HCT116 (cell line): ENCODE data around the gene SCN2B. TPM values are rescaled to one million over a fixed set of nuclear protein-coding genes. Genes with fewer than 3 reads are reported as not detected.

ENCODE experiments used
- ATAC-seq: fragments of 200-7000 bp; cut with Tn5 transposase; 2 replicates; pipeline ENCODE4 v1.9.1; 2020; ENCODE audit warnings: mild to moderate bottlenecking, moderate library complexity
- BruUV-seq: library from RNA; stranded (reverse); fragments of 400-500 nt; replicated peaks from 2 replicates; lab custom pipeline; 2021; lab: Mats Ljungman, UMichigan
- CTCF ChIA-PET: fragments of 300-600 bp; sonication (Branson Sonifier 250); formaldehyde crosslinking; loops from one replicate; lab custom pipeline; 2021; ENCODE audit warnings: antibody characterized with exemption; lab: Charles Lee
- POLR2A ChIA-PET: fragments of 300-600, 350-600 bp; sonication (Branson Sonifier 250); formaldehyde crosslinking; loops from one replicate; lab custom pipeline; 2021; ENCODE audit warnings: antibody characterized with exemption; lab: Charles Lee
- RAD21 ChIA-PET, 2 experiments: fragments of 300-600 bp; sonication (Branson Sonifier 250); formaldehyde crosslinking; loops; one replicate each; lab custom pipeline; 2023; ENCODE audit warnings: low total read pairs in 2 of 2; ENCODE audit not compliant: uncharacterized antibody in 2 of 2, unreplicated experiment in 2 of 2, low non-redundant PET in 1 of 2; lab: Charles Lee
- DNase-seq: peaks from one replicate; pipeline ENCODE4 v3.0.0-alpha.2; 2010; ENCODE audit warnings: low read depth, low spot score
- H2AFZ ChIP-seq: fragments of 200-600 bp; shearing (Covaris generic), sonication (generic); 2 replicates; pipeline ENCODE4 v1.6.1; 2017; ENCODE audit warnings: low read depth, mixed run types, mixed read lengths, antibody characterized with exemption, low read length; ENCODE audit not compliant: poor library complexity, severe bottlenecking
- H3K27ac ChIP-seq: 2 replicates; pipeline ENCODE4 v1.5.1; 2012; ENCODE audit warnings: low read depth, low read length
- H3K27me3 ChIP-seq: fragments of 200-600 bp; sonication (generic); 2 replicates; pipeline ENCODE4 v1.6.1; 2016; ENCODE audit warnings: mixed run types, low read length, mixed read lengths; ENCODE audit not compliant: insufficient read depth
- H3K36me3 ChIP-seq, 2 experiments: fragments of 200-500 bp in 1 of 2; fragments of 200-600 bp in 1 of 2; sonication (Bioruptor generic) in 1 of 2; sonication (generic) in 1 of 2; 2 replicates each; pipeline versions ENCODE4 v1.5.1 to v1.6.1; 2014 to 2016; ENCODE audit warnings: low read length in 2 of 2, inconsistent platforms in 1 of 2, mixed read lengths in 1 of 2, mixed run types in 1 of 2; ENCODE audit not compliant: insufficient read depth in 2 of 2, control insufficient read depth in 1 of 2
- H3K4me1 ChIP-seq, 2 experiments: fragments of 200-600 bp in 1 of 2; sonication (generic) in 1 of 2; 2 replicates each; pipeline versions ENCODE4 v1.5.1 to v1.6.1; 2012 to 2017; ENCODE audit warnings: low read length in 2 of 2, inconsistent platforms in 1 of 2, mild to moderate bottlenecking in 1 of 2, mixed read lengths in 1 of 2, mixed run types in 1 of 2, moderate library complexity in 1 of 2; ENCODE audit not compliant: insufficient read depth in 2 of 2, control insufficient read depth in 1 of 2
- H3K4me2 ChIP-seq: fragments of 200-600 bp; sonication (generic); 2 replicates; pipeline ENCODE4 v1.6.1; 2017; ENCODE audit warnings: mixed run types, low read length, mixed read lengths
- H3K4me3 ChIP-seq, 2 experiments: fragments of 200-600 bp in 1 of 2; sonication (generic) in 1 of 2; replicated peaks in 1 of 2; 2 replicates each; pipeline ENCODE4 v1.5.1; 2011 to 2016; ENCODE audit warnings: low read length in 2 of 2, control low read depth in 1 of 2, low read depth in 1 of 2, mild to moderate bottlenecking in 1 of 2, mixed read lengths in 1 of 2, mixed run types in 1 of 2
- H3K79me2 ChIP-seq: fragments of 200-600 bp; sonication (generic); 2 replicates; pipeline ENCODE4 v1.6.1; 2017; ENCODE audit warnings: mild to moderate bottlenecking, mixed run types, low read length, moderate library complexity, mixed read lengths; ENCODE audit not compliant: insufficient read depth
- H3K9ac ChIP-seq: fragments of 200-600 bp; sonication (generic); 2 replicates; pipeline ENCODE4 v1.6.1; 2016; ENCODE audit warnings: low read length, mixed read lengths
- H3K9me2 ChIP-seq: fragments of 200-600 bp; sonication (generic), shearing (Covaris generic); 2 replicates; pipeline ENCODE4 v1.6.1; 2017; ENCODE audit warnings: mixed run types, mild to moderate bottlenecking, moderate library complexity; ENCODE audit not compliant: insufficient read depth
- H3K9me3 ChIP-seq, 2 experiments: fragments of 200-500 bp in 1 of 2; fragments of 200-600 bp in 1 of 2; sonication (Bioruptor generic) in 1 of 2; sonication (generic) in 1 of 2; 2 replicates each; pipeline ENCODE4 v1.6.1; 2014 to 2017; ENCODE audit warnings: low read length in 2 of 2, mixed read lengths in 2 of 2, inconsistent platforms in 1 of 2, low read depth in 1 of 2, mild to moderate bottlenecking in 1 of 2, mixed run types in 1 of 2, moderate library complexity in 1 of 2; ENCODE audit not compliant: control insufficient read depth in 1 of 2, insufficient read depth in 1 of 2
- H4K20me1 ChIP-seq: fragments of 200-600 bp; sonication (generic), shearing (Covaris generic); 2 replicates; pipeline ENCODE4 v1.6.1; 2017; ENCODE audit warnings: mixed run types, mild to moderate bottlenecking, moderate library complexity; ENCODE audit not compliant: insufficient read depth
- CEBPB ChIP-seq: IDR thresholded peaks from 2 replicates; pipeline ENCODE4 v1.6.1; 2012; ENCODE audit warnings: low read depth
- CTCF ChIP-seq, 3 experiments: fragments of 200-600 bp in 1 of 3; sonication (generic) in 1 of 3; IDR thresholded peaks in 2 of 3; conservative IDR thresholded peaks in 1 of 3; 2 replicates each; pipeline ENCODE4 v1.5.1; 2012 to 2017; ENCODE audit warnings: low read depth in 2 of 3, low read length in 2 of 3, antibody characterized with exemption in 1 of 3, borderline replicate concordance in 1 of 3, control low read depth in 1 of 3, mild to moderate bottlenecking in 1 of 3, mixed read lengths in 1 of 3, mixed run types in 1 of 3, moderate library complexity in 1 of 3; ENCODE audit not compliant: insufficient read depth in 1 of 3
- EGR1 ChIP-seq: IDR thresholded peaks from 2 replicates; pipeline ENCODE4 v1.6.1; 2012; ENCODE audit warnings: low read depth
- EZH2 ChIP-seq: fragments of 200-600 bp; sonication (generic); IDR thresholded peaks from 2 replicates; pipeline ENCODE4 v1.6.1; 2017; ENCODE audit warnings: antibody characterized with exemption, mixed run types
- FOSL1 ChIP-seq: IDR thresholded peaks from 2 replicates; pipeline ENCODE4 v1.6.1; 2012; ENCODE audit warnings: low read depth
- JUND ChIP-seq: IDR thresholded peaks from 2 replicates; pipeline ENCODE4 v1.6.1; 2012
- POLR2AphosphoS5 ChIP-seq: IDR thresholded peaks from 2 replicates; pipeline ENCODE4 v1.6.1; 2011; ENCODE audit warnings: mild to moderate bottlenecking, low read depth, low read length, moderate library complexity
- RAD21 ChIP-seq: IDR thresholded peaks from 2 replicates; pipeline ENCODE4 v1.6.1; 2012; ENCODE audit warnings: low read depth, mild to moderate bottlenecking
- SIN3A ChIP-seq: IDR thresholded peaks from 2 replicates; pipeline ENCODE4 v1.6.1; 2012; ENCODE audit warnings: low read depth
- SP1 ChIP-seq: IDR thresholded peaks from 2 replicates; pipeline ENCODE4 v1.6.1; 2012; ENCODE audit warnings: low read depth
- SRF ChIP-seq: IDR thresholded peaks from 2 replicates; pipeline ENCODE4 v1.6.1; 2012; ENCODE audit warnings: low read depth
- TCF7L2 ChIP-seq: IDR thresholded peaks from 2 replicates; pipeline ENCODE4 v1.7.0; 2011; ENCODE audit warnings: borderline replicate concordance, inconsistent platforms; ENCODE audit not compliant: insufficient read depth, insufficient read length; ENCODE audit errors: extremely low read depth
- ZBTB33 ChIP-seq: IDR thresholded peaks from 2 replicates; pipeline ENCODE4 v1.6.1; 2011; ENCODE audit warnings: mild to moderate bottlenecking, low read length, moderate library complexity; ENCODE audit not compliant: insufficient replicate concordance; ENCODE audit errors: extremely low read depth
- intact Hi-C: fragments of 100-400 bp; cut with micrococcal nuclease; formaldehyde crosslinking; loops from 2 replicates; pipeline ENCODE4 v1.10.0; 2022
- total RNA-seq: library from RNA; stranded (reverse); gene quantifications from one replicate; pipeline ENCODE4 v1.2.1, GENCODE V29; 2021; ENCODE audit not compliant: unreplicated experiment
- TF ChIP-seq, protein P1 (sequence below): IDR thresholded peaks from 2 replicates; pipeline ENCODE4 v1.6.1; 2012
- TF ChIP-seq, protein P2 (sequence below): IDR thresholded peaks from 2 replicates; pipeline ENCODE4 v1.6.1; 2012

Gene SCN2B
- total RNA-seq, 1 experiment from 2014 or later = not detected

- Histone ChIP-seq H2AFZ (no peak overlapping the region), H3K79me2 (no peaks in the 10 kb centered on the region), H3K9me2 (no peaks in the 10 kb centered on the region), H3K27ac (no peak overlapping the region), H3K4me3 (no peak overlapping the region), H3K27me3 (no peaks in the 10 kb centered on the region), H4K20me1 (no peaks in the 10 kb centered on the region), H3K9me3 (no peaks in the 10 kb centered on the region), H3K9ac (no peak overlapping the region), H3K36me3 (no peaks in the 10 kb centered on the region), H3K4me2 (no peak overlapping the region), H3K4me1 (peaks cover 0 to 9% of the 10 kb centered on the region in 2 experiments; a peak in 2 of 4 replicates)
- RAD21 ChIA-PET = no interaction called here
- intact Hi-C loops = no loop called here
- BruUV-seq = no TSS peak
- DNase-seq (no peak), ATAC-seq (no peak)
- POLR2A ChIA-PET = no interaction called here
- CTCF ChIA-PET = no interaction called here
- TF ChIP-seq SP1 (no peak), RAD21 (no peak), JUND (no peak)
- TF ChIP-seq, protein P1, sequence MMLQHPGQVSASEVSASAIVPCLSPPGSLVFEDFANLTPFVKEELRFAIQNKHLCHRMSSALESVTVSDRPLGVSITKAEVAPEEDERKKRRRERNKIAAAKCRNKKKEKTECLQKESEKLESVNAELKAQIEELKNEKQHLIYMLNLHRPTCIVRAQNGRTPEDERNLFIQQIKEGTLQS = no peak
Observed at GRCh38 chr11:118201966-118202365, 25.5 kb upstream of the SCN2B start.

- Histone ChIP-seq H3K79me2 (no peaks in the 10 kb centered on the region), H3K4me1 (peaks cover 0 to 9% of the 10 kb centered on the region in 2 experiments; a peak in 2 of 4 replicates), H3K9ac (no peak overlapping the region), H3K4me3 (no peak overlapping the region), H3K27ac (no peak overlapping the region), H3K36me3 (no peaks in the 10 kb centered on the region), H2AFZ (no peak overlapping the region), H3K4me2 (no peak overlapping the region), H3K9me2 (no peaks in the 10 kb centered on the region), H3K9me3 (no peaks in the 10 kb centered on the region)
- DNase-seq (no peak), ATAC-seq (no peak)
- ChIA-PET RAD21 (no interaction called here), CTCF (no interaction called here)
- BruUV-seq = no TSS peak
- TF ChIP-seq TCF7L2 (no peak), SP1 (no peak), EZH2 (no peak), RAD21 (no peak), CTCF (IDR thresholded peaks at IDR 0.05 in 2 of 3, conservative IDR thresholded peaks at IDR 0.05 in 1 of 3; ENCODE audit: borderline replicate concordance in 1 of 3, insufficient read depth in 1 of 3, low read depth in 2 of 3, low read length in 2 of 3) (no peak), JUND (no peak), ZBTB33 (no peak), SRF (no peak), POLR2AphosphoS5 (no peak), SIN3A (no peak), FOSL1 (no peak), CEBPB (no peak), EGR1 (no peak)
- TF ChIP-seq, protein P1 = no peak
- TF ChIP-seq, protein P2, sequence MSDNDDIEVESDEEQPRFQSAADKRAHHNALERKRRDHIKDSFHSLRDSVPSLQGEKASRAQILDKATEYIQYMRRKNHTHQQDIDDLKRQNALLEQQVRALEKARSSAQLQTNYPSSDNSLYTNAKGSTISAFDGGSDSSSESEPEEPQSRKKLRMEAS = no peak
- TF ChIP-seq, all 23 proteins: peak for 0
- intact Hi-C loops = no loop called here
- no peaks in the 10 kb centered on the region for H3K27me3 ChIP-seq
- POLR2A ChIA-PET = no interaction called here
- no peaks in the 10 kb centered on the region for H4K20me1 ChIP-seq
Observed at GRCh38 chr11:118200901-118201680, 24.7 kb upstream of the SCN2B start.
